NCI-H1048 (cell line): ENCODE data around the gene CYP1B1.

Experiments
- DNase-seq: peaks from one replicate; lab custom pipeline; 2025; lab: John Stamatoyannopoulos, UW

CYP1B1 gene

DNA sequence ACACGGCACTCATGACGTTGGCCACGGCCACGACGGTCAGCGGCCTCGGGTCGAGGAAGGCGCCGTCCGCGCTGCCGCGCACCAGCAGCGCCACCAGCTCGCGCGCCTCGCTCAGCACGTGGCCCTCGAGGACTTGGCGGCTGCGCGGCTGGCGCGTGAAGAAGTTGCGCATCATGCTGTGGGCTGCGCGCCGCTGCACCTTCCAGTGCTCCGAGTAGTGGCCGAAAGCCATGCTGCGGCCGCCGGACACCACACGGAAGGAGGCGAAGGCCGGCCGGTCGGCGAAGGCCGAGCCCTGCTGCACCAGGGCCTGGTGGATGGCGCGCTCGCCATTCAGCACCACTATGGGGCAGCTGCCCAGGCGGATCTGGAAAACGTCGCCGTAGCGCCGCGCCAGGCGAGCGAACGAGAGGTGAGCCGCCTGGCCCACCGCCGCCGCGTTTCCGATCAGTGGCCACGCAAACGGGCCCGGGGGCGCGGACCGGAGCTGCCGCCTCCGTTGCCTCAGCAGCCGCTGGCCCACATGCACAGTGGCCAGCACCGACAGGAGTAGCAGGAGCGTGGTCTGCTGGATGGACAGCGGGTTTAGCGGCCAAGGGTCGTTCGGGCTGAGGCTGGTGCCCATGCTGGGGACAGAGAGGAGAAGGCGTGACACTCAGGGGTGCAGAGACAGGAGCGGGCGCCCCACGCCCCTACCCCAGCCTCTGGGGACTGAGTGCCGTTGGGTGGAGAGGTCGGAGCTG, 1.0 kb downstream of the CYP1B1 start:
- no peak for DNase-seq

GRCh38 chr2:38074058-38074763, 1.7 kb downstream of the CYP1B1 start:
- no peak for DNase-seq

DNA sequence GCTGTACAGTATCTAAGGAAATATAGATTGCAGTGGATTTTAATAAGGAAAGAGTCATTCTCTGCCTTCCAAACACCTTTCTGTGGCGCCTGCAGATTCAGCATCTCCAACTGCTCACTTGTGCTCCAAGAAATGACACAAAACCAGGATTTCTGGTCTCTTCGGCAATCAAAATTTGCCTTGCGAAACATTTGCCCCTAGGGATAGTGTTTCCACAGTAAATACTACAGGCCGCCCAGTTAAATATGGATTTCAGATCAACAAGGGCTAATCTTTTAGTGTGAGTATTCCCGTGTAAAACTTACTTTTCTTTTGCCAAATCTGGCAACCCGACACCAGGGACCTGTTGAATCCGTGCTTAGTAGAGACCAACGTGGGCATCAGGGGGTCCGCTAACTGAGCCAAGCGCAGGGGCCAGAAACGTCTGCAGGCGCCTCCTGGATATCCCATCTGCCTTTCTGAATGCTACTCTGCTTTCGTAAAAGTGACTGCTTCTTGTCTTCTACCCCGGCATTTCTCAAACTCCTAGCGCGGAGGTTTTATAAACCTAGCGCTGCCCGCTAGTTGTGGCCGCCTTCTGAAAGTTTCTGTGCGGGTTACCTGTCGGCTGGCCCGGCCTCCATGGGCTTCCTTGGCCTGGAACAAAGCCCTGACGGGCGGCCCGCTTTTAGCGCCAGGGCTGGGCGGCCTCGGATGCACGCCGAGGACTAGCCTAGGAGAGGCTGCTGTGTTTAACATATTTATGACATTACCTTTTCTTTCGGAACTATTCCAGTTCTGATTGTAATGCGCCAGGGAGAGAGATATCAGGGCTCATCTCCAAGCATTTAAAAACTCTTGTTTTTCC, 2.5 kb downstream of the CYP1B1 start:
- DNase-seq: no peak

DNA sequence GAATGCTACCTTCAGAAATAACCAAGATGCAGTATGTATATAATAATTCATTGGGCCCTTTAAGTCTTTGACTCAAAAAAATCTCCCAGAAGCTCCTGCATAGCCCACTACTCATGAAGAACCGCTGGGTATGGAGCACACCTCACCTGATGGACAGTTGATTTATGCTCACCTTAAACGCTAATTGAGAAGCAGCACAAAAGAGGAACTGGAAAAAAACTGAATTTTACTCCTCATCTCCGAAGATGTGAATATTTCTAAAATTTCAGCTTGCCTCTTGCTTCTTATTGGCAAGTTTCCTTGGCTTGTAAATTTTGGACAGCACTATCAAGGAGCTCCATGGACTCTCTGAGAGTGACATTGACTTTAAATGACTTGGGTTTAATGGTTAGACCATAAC, 5.5 kb downstream of the CYP1B1 start:
- DNase-seq: no peak

DNA sequence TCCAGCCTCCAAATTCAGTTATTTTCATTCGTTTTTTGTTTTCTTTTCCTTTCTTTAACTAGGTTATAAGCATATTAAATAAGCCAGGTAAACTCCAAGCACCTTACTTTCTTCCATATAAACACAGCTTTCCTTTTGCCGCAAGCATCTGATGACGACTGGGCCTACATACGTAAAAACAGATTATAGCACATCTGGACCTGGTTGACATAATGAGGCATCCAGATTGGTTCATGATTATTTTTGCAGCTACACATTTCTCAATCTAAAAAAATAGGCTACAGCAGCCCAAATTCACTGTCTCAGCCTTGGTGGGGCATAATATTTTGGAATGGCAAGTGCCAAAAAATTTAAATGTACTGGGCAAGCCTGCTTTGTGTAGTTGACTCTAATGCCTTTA, 7.7 kb downstream of the CYP1B1 start:
- DNase-seq: no peak

- no peak for DNase-seq
Measured at GRCh38 chr2:38066421-38067115, 9.4 kb downstream of the CYP1B1 start.

- DNase-seq: no peak
Measured at GRCh38 chr2:38065502-38066135, 10.3 kb downstream of the CYP1B1 start.

- no peak for DNase-seq
Measured at GRCh38 chr2:38064801-38065501, 11.0 kb downstream of the CYP1B1 start.

GRCh38 chr2:38060236-38061018, 15.5 kb downstream of the CYP1B1 start:
- DNase-seq: no peak

DNA sequence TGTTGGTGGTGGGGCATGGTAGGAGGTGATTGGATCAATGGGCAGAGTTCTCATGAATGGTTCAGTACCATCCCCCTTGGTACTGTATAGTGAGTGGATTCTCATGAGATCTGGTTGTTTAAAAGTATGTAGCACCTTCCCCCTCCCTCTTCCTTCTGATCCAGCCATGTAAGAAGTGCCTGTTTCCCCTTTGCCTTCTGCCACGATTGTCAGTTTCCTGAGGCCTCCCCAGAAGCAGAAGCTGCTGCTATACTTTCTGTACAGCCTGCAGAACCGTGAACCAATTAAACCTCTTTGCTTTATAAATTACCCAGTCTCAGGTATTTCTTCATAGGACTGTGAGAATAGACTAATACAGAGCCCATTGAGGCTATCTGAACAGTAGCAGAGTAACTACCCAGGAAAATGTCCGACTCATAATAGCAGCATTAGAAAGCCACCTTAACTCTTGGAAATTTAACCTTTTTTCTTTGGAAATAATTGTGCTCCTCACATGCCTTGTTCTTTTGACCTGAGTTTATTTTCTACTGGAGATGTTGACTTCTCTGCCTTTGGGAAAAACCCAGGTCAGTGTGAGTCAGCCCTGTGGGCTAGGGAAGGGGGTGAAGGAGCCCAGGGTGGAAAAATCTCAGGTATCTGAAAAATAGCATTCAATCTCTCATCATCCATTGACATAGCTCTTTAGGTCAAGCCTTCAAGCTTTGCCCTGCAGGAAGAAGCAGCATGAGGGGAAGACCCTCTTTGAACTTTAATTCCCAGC, 18.1 kb downstream of the CYP1B1 start:
- DNase-seq: no peak

DNA sequence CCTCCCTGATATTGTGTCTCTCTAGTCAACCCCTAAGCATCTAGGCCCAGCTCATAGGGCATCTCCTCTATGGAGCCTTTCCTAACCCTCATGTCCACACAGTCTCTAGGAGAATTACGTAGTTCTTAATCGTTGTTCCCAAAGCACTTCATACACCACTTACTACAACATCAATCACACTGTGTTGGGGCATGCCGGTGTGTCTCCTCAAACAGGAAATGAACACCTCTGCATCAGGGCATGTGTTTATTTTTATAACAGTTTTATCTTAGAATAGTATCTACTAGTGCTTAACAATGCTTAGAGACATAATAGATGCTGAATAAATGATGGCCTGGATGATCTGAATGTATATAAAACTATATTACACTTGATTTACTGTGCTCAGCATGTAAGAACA, 19.7 kb downstream of the CYP1B1 start:
- no peak for DNase-seq

DNA sequence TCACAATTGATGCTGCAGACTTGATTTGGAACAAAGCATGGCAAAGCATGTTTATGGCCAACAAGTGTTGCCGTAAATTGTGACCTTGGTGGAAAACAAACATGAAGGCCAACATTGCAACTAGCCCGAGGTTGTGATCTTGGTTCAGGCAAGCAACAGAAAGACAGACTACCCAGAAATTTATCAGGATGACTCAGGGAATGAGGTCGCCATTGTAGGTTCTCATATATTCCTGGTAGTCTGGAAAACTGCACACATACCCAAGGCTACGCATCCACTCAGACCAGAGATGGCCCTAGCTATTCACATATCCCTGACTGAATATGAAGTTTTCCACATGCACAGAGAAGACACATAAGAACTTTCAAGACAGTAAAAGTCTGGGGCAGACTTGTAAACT, 30.1 kb downstream of the CYP1B1 start:
- no peak for DNase-seq

- no peak for DNase-seq
Measured at GRCh38 chr2:38039121-38039910, 36.6 kb downstream of the CYP1B1 start.

GRCh38 chr2:38038682-38039081, 37.3 kb downstream of the CYP1B1 start:
- no peak for DNase-seq

DNA sequence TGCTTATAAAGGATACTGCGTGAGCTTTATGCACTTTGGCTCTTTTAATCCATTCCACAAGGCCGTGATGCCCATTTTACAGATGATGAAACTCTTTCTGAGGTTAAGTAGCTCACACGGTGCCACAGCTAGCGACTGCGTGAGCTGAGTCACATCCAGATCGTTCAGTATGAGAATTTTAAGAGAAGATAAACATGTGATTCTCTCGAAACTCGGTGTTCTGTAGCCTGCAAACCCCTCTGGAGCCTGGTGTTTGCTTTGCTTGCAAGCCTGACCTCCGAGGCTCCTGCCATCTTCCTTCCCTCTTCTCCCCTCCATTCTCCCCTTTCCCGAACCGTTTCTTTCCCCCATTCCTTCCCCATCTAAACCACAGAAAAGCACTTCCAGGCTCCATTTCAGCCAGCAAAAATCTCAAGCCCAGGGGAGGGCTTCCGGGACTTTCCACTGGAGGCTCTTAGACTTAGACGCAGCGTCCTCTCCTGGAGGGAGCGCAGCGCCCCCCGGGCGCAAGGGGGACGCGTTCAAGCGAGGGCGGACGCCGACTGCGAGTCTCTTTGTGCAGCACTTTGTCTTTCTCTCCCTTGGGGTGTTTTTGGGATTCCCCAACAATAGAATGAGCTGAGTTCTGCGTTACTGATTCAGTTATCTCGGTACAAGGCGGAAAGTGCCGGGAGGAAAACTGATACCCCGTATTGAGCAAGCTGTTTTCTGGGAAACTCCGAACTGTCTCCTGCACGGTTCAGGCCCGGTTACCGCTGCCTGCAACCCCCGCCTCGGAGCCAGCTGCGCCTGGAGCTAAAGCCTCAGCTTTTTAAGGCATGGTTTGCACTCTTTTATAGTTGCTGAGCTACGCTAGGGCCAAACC, 38.0 kb downstream of the CYP1B1 start:
- no peak for DNase-seq

- DNase-seq: no peak
Measured at GRCh38 chr2:38037325-38037724, 38.6 kb downstream of the CYP1B1 start.

DNA sequence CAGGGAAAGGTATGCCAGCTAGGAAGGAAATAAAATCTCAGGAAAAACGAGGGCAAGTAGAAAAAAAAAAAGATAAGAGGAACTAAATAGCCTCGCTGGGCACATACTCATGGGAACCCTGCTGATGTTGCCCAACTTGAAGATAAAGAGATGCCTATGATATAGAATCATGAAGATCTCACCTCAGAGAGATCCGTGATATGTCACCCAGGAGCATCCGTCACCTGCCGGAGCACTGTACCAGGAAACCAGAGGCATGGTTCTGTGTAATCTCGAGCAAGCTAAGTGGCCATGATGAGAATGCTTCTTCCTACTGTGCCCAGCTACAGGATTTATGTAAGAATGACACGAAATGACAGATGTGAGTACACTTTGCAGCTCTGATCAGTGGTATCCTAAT, 40.0 kb downstream of the CYP1B1 start:
- DNase-seq: no peak

DNA sequence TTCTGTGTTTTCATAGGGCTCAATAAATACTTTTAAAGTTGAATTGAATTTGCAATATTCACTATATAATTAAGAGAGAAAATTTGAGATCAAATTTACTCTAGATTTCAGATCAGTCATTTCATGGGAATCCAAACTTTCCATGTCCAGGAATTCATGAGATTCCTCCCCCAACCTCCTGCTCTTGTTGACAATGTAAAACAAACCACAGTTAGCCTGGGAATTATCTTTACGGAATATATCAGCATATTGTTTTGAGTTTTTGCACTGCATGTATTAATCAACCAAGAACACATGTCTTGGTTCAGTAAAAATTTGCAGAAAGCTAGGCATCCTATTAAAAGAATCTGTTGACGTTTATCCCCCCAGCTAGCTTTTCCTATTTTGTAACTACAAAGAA, 42.3 kb downstream of the CYP1B1 start:
- DNase-seq: no peak
